ENCODE results near the gene GPR39.

DNA sequence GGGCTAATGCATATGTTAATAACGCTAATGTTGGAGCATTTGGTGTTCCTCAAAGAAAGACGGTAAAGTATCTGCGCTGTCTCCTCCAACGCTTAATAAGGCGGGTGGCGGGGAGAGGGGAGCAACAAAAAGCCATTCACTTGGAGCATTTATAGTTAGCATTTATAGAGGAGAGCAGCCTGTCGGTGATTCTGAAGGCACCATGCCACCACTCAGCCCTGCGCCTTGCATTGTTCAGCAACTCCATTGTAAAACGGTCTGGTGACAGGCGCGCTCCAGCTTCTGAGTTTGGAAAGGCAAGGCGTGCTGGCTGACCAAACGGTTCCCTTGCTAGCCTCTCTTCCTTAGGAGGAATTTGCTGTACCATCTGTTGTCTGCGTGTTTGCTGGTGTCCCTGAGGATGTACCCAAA is 169.5 kb downstream of the GPR39 start:
- TF ChIP-seq, protein P1, sequence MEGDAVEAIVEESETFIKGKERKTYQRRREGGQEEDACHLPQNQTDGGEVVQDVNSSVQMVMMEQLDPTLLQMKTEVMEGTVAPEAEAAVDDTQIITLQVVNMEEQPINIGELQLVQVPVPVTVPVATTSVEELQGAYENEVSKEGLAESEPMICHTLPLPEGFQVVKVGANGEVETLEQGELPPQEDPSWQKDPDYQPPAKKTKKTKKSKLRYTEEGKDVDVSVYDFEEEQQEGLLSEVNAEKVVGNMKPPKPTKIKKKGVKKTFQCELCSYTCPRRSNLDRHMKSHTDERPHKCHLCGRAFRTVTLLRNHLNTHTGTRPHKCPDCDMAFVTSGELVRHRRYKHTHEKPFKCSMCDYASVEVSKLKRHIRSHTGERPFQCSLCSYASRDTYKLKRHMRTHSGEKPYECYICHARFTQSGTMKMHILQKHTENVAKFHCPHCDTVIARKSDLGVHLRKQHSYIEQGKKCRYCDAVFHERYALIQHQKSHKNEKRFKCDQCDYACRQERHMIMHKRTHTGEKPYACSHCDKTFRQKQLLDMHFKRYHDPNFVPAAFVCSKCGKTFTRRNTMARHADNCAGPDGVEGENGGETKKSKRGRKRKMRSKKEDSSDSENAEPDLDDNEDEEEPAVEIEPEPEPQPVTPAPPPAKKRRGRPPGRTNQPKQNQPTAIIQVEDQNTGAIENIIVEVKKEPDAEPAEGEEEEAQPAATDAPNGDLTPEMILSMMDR (IDR thresholded peaks at IDR 0.05) = no peak
- TF ChIP-seq EZH2 (IDR thresholded peaks at IDR 0.05; ENCODE audit: borderline replicate concordance, insufficient read depth, low read depth, low read length, poor library complexity, severe bottlenecking) = no peak

Measured in B cell (primary cell).